ENCODE data around the gene IKZF3.

The IKZF3 gene

DNA sequence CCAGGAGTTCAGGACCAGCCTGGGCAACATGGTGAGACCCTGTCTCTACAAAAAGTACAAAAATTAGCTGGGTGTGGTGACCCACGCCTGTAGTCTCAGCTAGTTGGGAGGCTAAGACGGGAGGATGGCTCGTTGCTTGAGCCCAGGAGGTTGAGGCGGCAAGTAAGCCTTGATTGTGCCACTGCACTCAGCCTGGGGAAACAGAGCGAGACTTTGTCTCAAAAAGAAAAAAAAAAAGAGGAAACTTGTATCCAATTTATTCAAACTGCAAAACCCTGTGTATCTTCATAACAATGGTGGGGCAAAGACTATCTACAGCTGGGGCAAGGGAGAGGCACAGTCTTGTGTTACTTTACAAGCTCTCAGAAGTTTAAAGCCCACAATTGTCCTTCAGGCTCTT lies 104.9 kb downstream of the IKZF3 start:
- Histone ChIP-seq H2BK15ac (replicated peaks; ENCODE audit: low read depth) (no peak overlapping the region), H4K8ac (ENCODE audit: low read depth, low read length) (no peak overlapping the region), H3K36me3 (ENCODE audit: control insufficient read depth, insufficient read depth, low read length) (no peaks in the 10 kb centered on the region), H3K4me2 (ENCODE audit: low read length) (no peak overlapping the region), H3K4me3 (ENCODE audit: low read length) (no peak overlapping the region), H3K79me1 (ENCODE audit: low read length) (no peaks in the 10 kb centered on the region), H3K27ac (ENCODE audit: low read depth, low read length) (no peak overlapping the region), H3K23ac (ENCODE audit: low read length) (no peak overlapping the region), H3K9ac (ENCODE audit: low read length) (no peak overlapping the region), H3K56ac (ENCODE audit: low read length) (no peak overlapping the region), H2BK120ac (ENCODE audit: low read depth, low read length) (no peak overlapping the region), H3K79me2 (ENCODE audit: control insufficient read depth, insufficient read depth, low read length) (no peaks in the 10 kb centered on the region), H4K5ac (ENCODE audit: low read length) (no peak overlapping the region), H2AK5ac (ENCODE audit: low read length) (no peak overlapping the region), H3K4me1 (ENCODE audit: control insufficient read depth, low read depth, low read length) (peaks cover 4% of the 10 kb centered on the region), H2BK5ac (ENCODE audit: low read length) (no peak overlapping the region), H3K4ac (ENCODE audit: low read depth, low read length) (no peak overlapping the region), H3K27me3 (ENCODE audit: insufficient read depth, low read length, poor library complexity) (no peaks in the 10 kb centered on the region), H3K18ac (ENCODE audit: low read length) (no peak overlapping the region)
- DNase-seq, result no peak
- WGBS (ENCODE audit: extremely low coverage, insufficient coverage, low lambda C conversion rate), result no CpG with 5 or more reads among the region's 5 CpGs

GRCh38 chr17:39757931-39758873 lies 105.9 kb downstream of the IKZF3 start:
- H3K27me3 ChIP-seq (ENCODE audit: insufficient read depth, low read length, poor library complexity), result no peaks in the 10 kb centered on the region
- WGBS (ENCODE audit: extremely low coverage, insufficient coverage, low lambda C conversion rate), result no CpG with 5 or more reads among the region's 12 CpGs

DNA sequence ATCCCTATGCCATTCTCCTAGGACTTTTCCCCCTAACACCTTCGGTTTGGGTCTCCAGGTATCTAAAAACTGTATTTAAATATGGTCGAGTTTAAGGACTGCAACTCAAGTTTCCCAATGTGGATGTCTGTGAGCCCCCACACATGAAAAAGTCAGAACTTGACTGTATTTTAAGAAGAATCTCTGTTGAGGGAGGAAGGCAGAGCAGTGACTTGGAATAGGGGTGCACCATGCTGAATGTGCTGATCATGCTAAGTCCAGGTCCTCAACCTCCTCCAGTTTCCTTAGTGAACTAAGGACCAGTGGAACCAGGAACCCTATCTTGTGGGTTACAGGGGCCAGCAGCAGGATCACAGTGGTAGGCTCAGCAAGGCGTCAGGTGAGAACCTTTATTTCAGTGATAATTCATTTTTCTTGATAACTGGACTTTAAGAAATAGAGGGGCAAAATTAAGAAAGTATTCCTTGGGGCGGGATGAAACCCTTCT lies 106.9 kb downstream of the IKZF3 start:
- Histone ChIP-seq H3K18ac (ENCODE audit: low read length) (no peak overlapping the region), H2AK5ac (ENCODE audit: low read length) (no peak overlapping the region), H3K4me2 (ENCODE audit: low read length) (no peak overlapping the region), H3K9ac (ENCODE audit: low read length) (no peak overlapping the region), H3K4me1 (ENCODE audit: control insufficient read depth, low read depth, low read length) (peaks cover 4% of the 10 kb centered on the region), H2BK15ac (replicated peaks; ENCODE audit: low read depth) (no peak overlapping the region), H3K4me3 (ENCODE audit: low read length) (no peak overlapping the region), H3K4ac (ENCODE audit: low read depth, low read length) (no peak overlapping the region), H3K27ac (ENCODE audit: low read depth, low read length) (no peak overlapping the region), H2BK5ac (ENCODE audit: low read length) (no peak overlapping the region), H4K8ac (ENCODE audit: low read depth, low read length) (no peak overlapping the region), H4K5ac (ENCODE audit: low read length) (no peak overlapping the region), H3K79me2 (ENCODE audit: control insufficient read depth, insufficient read depth, low read length) (no peaks in the 10 kb centered on the region), H2BK120ac (ENCODE audit: low read depth, low read length) (no peak overlapping the region), H3K36me3 (ENCODE audit: control insufficient read depth, insufficient read depth, low read length) (no peaks in the 10 kb centered on the region), H3K79me1 (ENCODE audit: low read length) (no peaks in the 10 kb centered on the region), H3K23ac (ENCODE audit: low read length) (no peak overlapping the region), H3K56ac (ENCODE audit: low read length) (no peak overlapping the region), H3K27me3 (ENCODE audit: insufficient read depth, low read length, poor library complexity) (no peaks in the 10 kb centered on the region)
- no peak for DNase-seq
- no CpG with 5 or more reads among the region's 4 CpGs for WGBS (ENCODE audit: extremely low coverage, insufficient coverage, low lambda C conversion rate)

More at GRCh38 chr17:39757931-39758873, 105.9 kb downstream of the IKZF3 start:
- H3K23ac ChIP-seq (ENCODE audit: low read length), result no peak overlapping the region
- no peak overlapping the region for H2BK15ac ChIP-seq (replicated peaks; ENCODE audit: low read depth)
- no peak overlapping the region for H4K8ac ChIP-seq (ENCODE audit: low read depth, low read length)
- no peak overlapping the region for H3K9ac ChIP-seq (ENCODE audit: low read length)
- no peak overlapping the region for H2BK5ac ChIP-seq (ENCODE audit: low read length)
- H3K79me2 ChIP-seq (ENCODE audit: control insufficient read depth, insufficient read depth, low read length), result no peaks in the 10 kb centered on the region
- no peak overlapping the region for H3K4me3 ChIP-seq (ENCODE audit: low read length)
- H2BK120ac ChIP-seq (ENCODE audit: low read depth, low read length), result no peak overlapping the region
- no peak for DNase-seq
- peaks cover 4% of the 10 kb centered on the region for H3K4me1 ChIP-seq (ENCODE audit: control insufficient read depth, low read depth, low read length)
- no peak overlapping the region for H3K56ac ChIP-seq (ENCODE audit: low read length)
- H3K4me2 ChIP-seq (ENCODE audit: low read length), result no peak overlapping the region
- H3K36me3 ChIP-seq (ENCODE audit: control insufficient read depth, insufficient read depth, low read length), result no peaks in the 10 kb centered on the region
- no peak overlapping the region for H3K27ac ChIP-seq (ENCODE audit: low read depth, low read length)
- no peak overlapping the region for H4K5ac ChIP-seq (ENCODE audit: low read length)
- no peak overlapping the region for H2AK5ac ChIP-seq (ENCODE audit: low read length)
- H3K4ac ChIP-seq (ENCODE audit: low read depth, low read length), result no peak overlapping the region
- H3K79me1 ChIP-seq (ENCODE audit: low read length), result no peaks in the 10 kb centered on the region
- no peak overlapping the region for H3K18ac ChIP-seq (ENCODE audit: low read length)

DNA sequence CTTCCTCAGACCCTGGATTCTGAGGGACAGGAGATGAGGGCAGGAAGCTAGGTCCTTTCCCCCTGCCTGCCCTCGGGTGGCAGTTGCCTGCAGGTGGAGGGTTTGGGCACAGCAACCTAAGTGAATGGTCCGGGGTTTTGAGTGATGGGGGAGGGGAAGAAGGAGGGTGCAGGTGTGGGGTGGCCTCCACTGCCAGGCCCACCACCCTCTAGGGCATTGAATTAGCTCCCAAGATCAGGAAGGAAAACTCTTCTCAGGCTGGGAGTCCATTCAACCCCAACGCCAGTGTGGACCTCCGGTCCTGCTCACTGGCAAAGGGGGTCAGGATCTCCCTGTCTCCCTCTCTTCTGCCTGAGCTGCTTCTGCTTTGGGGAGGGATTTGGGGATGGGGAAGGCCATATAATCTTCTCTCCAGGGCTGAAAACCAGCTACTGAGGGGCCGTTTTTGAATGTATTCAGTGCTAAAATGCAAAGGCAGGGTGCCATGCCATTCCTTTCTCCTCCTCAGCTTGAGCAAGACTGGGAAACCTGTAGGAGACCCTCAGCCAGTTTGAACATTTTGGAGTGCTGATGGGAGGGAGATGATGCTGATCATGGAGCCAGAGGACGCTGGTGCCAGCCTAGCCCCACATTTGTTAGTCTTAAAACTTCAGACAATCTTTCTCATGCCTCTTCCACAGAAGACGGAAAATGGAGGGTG lies 107.6 kb downstream of the IKZF3 start:
- no peaks in the 10 kb centered on the region for H3K27me3 ChIP-seq (ENCODE audit: insufficient read depth, low read length, poor library complexity)
- H3K23ac ChIP-seq (ENCODE audit: low read length), result no peak overlapping the region
- no peak overlapping the region for H3K18ac ChIP-seq (ENCODE audit: low read length)
- H3K4me1 ChIP-seq (ENCODE audit: control insufficient read depth, low read depth, low read length), result peaks cover 4% of the 10 kb centered on the region
- no peak overlapping the region for H3K4me3 ChIP-seq (ENCODE audit: low read length)
- no peak overlapping the region for H3K4me2 ChIP-seq (ENCODE audit: low read length)
- H3K36me3 ChIP-seq (ENCODE audit: control insufficient read depth, insufficient read depth, low read length), result no peaks in the 10 kb centered on the region
- no peak overlapping the region for H4K8ac ChIP-seq (ENCODE audit: low read depth, low read length)
- no peak overlapping the region for H3K4ac ChIP-seq (ENCODE audit: low read depth, low read length)
- no CpG with 5 or more reads among the region's 7 CpGs for WGBS (ENCODE audit: extremely low coverage, insufficient coverage, low lambda C conversion rate)
- no peak overlapping the region for H2BK5ac ChIP-seq (ENCODE audit: low read length)
- H2BK15ac ChIP-seq (replicated peaks; ENCODE audit: low read depth), result no peak overlapping the region
- no peaks in the 10 kb centered on the region for H3K79me2 ChIP-seq (ENCODE audit: control insufficient read depth, insufficient read depth, low read length)
- H3K79me1 ChIP-seq (ENCODE audit: low read length), result no peaks in the 10 kb centered on the region
- no peak overlapping the region for H3K56ac ChIP-seq (ENCODE audit: low read length)
- no peak for DNase-seq
- H3K27ac ChIP-seq (ENCODE audit: low read depth, low read length), result no peak overlapping the region
- no peak overlapping the region for H2AK5ac ChIP-seq (ENCODE audit: low read length)
- H4K5ac ChIP-seq (ENCODE audit: low read length), result no peak overlapping the region
- no peak overlapping the region for H3K9ac ChIP-seq (ENCODE audit: low read length)
- H2BK120ac ChIP-seq (ENCODE audit: low read depth, low read length), result no peak overlapping the region

DNA sequence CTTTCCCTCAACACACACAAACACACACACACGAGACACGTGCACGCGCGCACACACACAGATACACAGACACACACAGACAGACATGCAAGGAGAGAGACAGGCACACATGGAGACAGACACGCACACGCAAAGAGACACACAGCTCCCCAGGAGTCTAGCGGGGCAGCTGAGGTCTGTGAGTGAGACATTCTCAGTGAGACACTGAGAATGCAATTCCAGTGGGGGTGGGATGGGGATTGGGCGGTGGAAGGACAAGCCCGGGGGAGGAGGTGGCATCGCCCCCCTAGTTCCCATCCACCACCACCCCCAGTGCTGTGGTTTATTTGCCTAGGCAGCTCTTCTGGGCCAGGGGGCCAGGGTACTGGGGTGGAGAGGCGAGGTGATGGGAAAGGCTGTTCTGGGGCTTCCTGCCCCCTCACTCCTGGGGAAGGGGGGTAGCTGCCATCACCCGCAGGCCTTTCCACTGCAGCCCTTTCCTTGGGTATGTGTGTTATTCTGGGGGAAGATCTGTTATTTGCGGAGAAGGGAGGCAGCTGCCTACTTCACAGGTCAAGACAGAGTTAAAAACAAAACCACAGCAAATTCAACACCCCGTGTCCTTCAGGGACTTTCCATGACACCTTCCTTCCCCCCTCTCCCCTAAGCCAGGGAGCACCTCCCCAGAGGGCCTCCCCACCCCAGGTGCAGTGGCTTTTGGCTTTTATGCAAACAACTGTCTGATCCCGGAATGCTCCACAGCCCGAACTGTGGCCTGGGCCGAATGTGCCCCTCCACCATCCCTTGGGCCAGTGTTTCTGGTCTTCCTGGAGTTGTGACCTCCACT lies 108.3 kb downstream of the IKZF3 start:
- Histone ChIP-seq H3K79me2 (ENCODE audit: control insufficient read depth, insufficient read depth, low read length) (no peaks in the 10 kb centered on the region), H3K4me2 (ENCODE audit: low read length) (no peak overlapping the region), H2BK120ac (ENCODE audit: low read depth, low read length) (no peak overlapping the region), H3K79me1 (ENCODE audit: low read length) (no peaks in the 10 kb centered on the region), H4K8ac (ENCODE audit: low read depth, low read length) (no peak overlapping the region), H3K4me1 (ENCODE audit: control insufficient read depth, low read depth, low read length) (peaks cover 4% of the 10 kb centered on the region), H2BK5ac (ENCODE audit: low read length) (no peak overlapping the region), H2BK15ac (replicated peaks; ENCODE audit: low read depth) (no peak overlapping the region), H3K27ac (ENCODE audit: low read depth, low read length) (no peak overlapping the region), H3K9ac (ENCODE audit: low read length) (peak overlapping the region; percentile 15), H2AK5ac (ENCODE audit: low read length) (no peak overlapping the region), H3K36me3 (ENCODE audit: control insufficient read depth, insufficient read depth, low read length) (no peaks in the 10 kb centered on the region), H3K23ac (ENCODE audit: low read length) (no peak overlapping the region), H3K27me3 (ENCODE audit: insufficient read depth, low read length, poor library complexity) (no peaks in the 10 kb centered on the region), H3K4ac (ENCODE audit: low read depth, low read length) (no peak overlapping the region), H3K4me3 (ENCODE audit: low read length) (no peak overlapping the region), H3K18ac (ENCODE audit: low read length) (no peak overlapping the region), H3K56ac (ENCODE audit: low read length) (peak overlapping the region; percentile 68), H4K5ac (ENCODE audit: low read length) (no peak overlapping the region)
- DNase-seq, result no peak
- no CpG with 5 or more reads among the region's 18 CpGs for WGBS (ENCODE audit: extremely low coverage, insufficient coverage, low lambda C conversion rate)

Data from mesendoderm (in vitro differentiated cells).